Cerebellar cortex (tissue), 1 donor: ENCODE data around the gene DLG2.
A peak's percentile ranks its signal among the peaks of the same experiment; 100 is the strongest.
"Not testable (repeated sequence)": the region's sequence is repeated elsewhere in the genome, so short reads cannot be mapped to it uniquely, and the experiment has no call there.

Experiments
- DNase-seq: peaks from one replicate; pipeline ENCODE4 v3.0.0-alpha.2; 2015; ENCODE audit warnings: low spot score

DLG2 gene

GRCh38 chr11:83639995-83640758, 1987.0 kb downstream of the DLG2 start:
- peak; percentile 40 for DNase-seq

DNA sequence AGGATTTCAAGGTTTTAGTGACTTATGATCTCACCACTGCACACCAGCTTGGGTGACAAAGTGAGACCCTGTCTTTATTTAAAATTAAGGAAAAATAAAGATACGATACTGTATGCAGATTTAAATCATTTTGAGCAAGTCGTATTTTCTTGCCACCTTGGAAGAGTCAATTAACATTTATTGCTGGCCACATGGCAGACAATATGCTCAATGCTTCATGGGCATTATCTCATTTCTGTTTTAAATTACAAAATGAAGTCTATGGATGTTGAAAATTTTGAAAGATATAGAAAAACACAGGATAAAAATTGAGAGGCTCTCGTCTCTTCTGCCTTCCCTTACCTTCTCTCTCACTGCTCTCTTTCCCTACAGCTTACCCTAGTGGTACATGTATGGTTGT, 1992.0 kb downstream of the DLG2 start:
- DNase-seq, result no peak

DNA sequence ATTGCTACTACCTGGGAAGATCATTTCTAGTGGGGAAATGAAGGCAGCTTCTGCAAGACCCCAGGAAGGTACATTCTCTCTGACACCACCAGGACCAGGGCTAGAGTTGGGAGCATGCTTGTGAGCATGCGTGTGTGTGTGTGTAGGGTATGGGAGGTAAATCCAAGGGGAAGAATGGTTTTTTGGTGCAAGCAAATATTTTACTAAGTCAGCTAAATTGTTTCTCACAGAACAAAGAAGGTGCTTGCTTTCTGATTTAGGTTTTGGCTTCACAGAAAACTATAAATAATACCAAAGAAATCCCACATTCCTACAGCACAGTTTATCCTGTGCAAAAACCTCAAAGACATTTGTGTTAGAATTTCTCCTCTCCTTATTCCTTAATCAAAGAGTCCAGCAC, 1996.9 kb downstream of the DLG2 start:
- DNase-seq, result no peak

- DNase-seq, result no peak
These were observed 1997.4 kb downstream of the DLG2 start for GRCh38 chr11:83629775-83630174.

- no peak for DNase-seq
These were observed 1998.4 kb downstream of the DLG2 start for GRCh38 chr11:83628622-83629355.

- DNase-seq, result no peak
These were observed 2001.8 kb downstream of the DLG2 start for GRCh38 chr11:83625336-83625735.

GRCh38 chr11:83617671-83618070, 2009.5 kb downstream of the DLG2 start:
- DNase-seq, result no peak

- DNase-seq, result no peak
These were observed 2013.4 kb downstream of the DLG2 start for GRCh38 chr11:83613767-83614121.

DNA sequence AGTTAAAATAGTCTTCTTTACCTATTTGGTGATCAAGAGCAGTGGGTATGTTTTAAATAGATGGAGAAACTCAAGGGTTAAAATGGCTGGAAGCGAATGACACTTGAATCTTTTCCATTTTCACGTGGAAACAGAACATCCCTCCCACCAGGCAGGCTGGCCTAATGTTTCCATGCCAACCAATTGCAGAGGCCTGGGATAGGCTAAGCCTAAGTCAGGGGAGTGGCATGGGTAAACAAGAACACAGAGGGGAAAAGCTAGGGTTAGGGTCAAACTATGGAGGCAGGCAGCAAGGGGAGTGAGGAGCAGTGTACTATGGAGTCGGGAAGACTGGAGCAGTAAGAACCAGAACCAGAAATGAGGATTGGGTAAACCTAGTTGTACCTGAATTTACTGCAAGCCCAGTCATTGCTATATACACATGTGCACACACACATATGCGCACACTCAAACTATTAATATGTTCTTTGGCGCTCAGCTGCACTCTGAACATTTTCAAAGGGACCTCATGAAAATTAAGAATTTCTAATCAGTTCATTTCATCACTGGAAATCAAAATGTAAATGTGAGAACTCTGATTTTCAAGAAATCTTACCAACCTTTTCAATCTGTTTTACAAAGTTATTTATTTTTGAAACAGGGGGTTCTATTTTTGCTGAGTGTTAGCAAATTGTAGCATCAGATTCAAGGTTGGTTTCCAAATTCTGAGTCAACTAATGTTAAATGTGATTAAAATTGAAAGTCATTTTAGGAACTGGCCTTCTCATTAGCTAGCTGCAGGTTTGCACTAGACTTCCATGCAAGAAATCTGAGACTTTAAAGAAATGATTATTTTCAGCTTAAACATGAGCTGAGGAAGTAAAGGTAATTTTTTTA, 2014.0 kb downstream of the DLG2 start:
- peak; percentile 67 for DNase-seq

GRCh38 chr11:83611600-83611999, 2015.5 kb downstream of the DLG2 start:
- peak; percentile 62 for DNase-seq

- DNase-seq, result no peak
These were observed 2016.1 kb downstream of the DLG2 start for GRCh38 chr11:83611031-83611430.

DNA sequence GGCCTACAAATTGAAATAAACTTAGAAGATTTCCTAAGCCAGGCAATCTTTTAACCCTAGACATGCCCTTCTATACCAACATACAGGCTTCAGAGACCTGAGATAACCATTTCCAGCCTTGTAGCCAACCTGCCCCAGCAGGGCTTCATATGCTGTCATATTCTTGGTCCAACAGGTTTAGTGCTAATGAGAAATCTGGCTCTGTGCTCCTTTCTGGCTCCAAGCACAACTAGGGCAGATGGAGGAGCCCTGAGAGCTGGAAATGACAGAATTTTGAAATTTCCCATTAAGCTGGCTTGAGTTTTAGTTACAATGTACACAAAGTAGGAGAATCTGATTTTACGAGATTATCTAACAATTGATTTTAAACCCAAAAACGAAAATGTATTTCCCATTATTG, 2018.0 kb downstream of the DLG2 start:
- DNase-seq, result peak; percentile 98

DNA sequence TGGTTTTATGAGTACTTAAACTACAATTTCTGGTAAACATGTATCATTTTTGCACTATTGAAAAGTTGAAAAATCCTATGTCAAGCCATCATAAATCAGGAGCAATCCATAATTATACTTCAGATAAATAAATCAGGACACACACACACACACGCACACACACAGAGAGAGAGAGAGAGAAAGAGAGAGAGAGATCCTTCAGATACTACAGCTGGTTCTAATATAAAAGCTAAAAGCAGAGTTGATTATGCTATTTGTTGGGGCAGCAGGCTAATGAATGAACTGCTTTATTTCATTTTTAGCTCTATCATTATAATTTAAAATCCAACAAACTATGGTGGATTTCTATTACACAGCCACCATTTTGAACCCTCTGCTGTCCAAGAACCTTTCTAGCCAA, 2018.6 kb downstream of the DLG2 start:
- DNase-seq, result no peak

GRCh38 chr11:83601914-83602527, 2025.1 kb downstream of the DLG2 start:
- DNase-seq, result no peak

DNA sequence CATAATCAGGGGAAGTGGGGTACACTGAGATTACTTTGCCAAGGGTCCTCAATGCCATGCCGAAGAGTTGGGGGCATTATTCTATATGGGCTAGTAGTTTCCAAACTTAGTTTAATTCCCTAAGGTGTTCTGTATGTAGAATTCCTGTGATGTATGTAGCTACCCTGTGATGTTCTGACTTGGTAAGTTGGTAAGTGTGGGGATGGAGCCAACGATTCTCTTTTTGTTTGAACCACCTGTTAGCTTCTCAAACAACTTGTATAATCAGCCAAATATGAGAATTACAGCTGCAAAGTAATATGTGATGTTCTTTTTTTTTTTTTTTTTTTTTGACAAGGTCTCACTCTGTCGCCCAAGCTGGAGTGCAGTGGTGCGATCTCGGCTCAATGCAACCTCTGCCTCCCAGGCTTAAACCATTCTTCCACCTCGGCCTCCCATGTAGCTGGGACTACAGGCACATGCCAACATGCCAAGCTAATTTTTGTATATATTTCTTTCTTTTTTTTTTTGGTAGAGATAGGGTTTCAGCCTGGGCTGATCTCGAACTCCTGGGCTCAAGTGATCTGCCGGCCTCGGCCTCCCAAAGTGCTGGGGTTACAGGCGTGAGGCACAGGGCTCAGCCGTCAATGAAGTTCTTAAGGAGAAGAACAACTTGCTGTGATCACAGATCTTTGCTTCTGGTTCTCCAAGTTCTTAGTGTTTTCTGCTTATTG, 2025.8 kb downstream of the DLG2 start:
- no peak for DNase-seq

- peak; percentile 45 for DNase-seq
These were observed 2026.5 kb downstream of the DLG2 start for GRCh38 chr11:83600661-83601060.

DNA sequence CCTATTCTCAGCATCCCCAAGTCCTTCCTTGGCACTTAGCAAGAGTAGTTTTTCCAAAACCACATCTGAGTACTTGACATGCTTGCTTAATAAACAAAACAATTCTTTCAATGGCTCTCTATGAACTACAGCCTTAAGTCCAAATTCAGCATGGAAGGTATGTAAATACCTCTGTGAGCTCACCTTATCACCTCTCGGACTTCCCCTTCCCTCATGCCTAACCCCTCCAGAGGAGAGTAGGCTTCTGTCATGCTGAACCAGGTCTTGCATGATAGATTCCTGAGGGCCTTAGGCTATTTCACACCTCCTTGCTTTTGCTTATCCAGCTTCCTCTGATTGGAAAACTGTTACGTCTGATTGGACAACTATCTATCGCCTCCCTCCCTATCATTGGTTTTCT, 2028.1 kb downstream of the DLG2 start:
- DNase-seq, result no peak

- not testable (repeated sequence) for DNase-seq
These were observed 2039.3 kb downstream of the DLG2 start for GRCh38 chr11:83587797-83588196.

DNA sequence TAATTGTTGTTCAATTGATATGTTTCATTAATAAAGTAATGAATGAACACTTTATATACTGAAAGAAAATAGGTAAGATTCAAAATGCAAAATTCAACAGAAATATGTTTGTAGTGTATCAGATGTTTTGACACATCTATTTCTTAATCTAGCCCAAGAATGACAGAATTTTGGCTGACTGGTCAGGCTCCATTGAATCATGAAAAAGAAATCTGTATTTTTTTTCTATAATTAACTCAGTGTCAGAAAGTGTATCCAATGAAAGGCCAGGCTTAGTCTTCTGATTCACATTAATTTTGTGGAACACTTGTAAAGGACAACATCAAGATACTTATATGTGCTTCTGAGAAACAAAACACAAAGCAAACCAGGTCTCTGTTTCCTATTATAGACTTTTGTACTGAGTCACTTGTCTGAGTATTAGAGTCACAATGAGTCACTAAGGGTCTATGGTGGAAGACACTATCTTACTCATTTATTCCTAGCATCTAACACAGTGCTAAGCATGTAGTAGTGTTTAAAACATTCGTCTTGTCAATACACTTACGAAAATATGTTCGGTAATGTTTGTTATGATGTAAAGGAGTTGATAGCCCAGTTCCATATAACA, 2043.3 kb downstream of the DLG2 start:
- DNase-seq, result no peak

DNA sequence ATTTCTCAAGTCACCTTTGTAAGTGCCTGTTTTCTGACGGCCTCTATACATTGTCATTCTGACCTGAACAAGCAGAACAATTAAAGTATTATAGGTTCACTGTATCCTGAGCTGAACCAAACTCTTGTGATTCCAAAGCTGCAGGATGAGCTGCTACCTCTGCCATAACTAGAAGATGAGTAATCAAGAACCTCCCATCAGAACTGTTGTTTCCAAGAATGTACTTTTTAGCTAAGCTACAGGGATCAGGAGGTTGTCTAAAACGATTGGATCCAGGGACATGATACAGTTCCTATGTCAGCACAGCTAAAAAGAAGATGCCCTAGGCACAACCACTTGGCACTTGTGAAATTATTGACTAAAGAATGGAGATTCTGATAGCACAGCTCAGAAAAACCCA, 2052.6 kb downstream of the DLG2 start:
- DNase-seq, result no peak
